GM21717 (cell line): Measurements from ENCODE around the gene MEN1.

Experiments
- ATAC-seq: cut with Tn5 transposase; IDR thresholded peaks from one replicate; pipeline ENCODE4 v1.9.1; 2021; ENCODE audit warnings: mild to moderate bottlenecking, moderate library complexity; ENCODE audit not compliant: unreplicated experiment

Gene MEN1

DNA sequence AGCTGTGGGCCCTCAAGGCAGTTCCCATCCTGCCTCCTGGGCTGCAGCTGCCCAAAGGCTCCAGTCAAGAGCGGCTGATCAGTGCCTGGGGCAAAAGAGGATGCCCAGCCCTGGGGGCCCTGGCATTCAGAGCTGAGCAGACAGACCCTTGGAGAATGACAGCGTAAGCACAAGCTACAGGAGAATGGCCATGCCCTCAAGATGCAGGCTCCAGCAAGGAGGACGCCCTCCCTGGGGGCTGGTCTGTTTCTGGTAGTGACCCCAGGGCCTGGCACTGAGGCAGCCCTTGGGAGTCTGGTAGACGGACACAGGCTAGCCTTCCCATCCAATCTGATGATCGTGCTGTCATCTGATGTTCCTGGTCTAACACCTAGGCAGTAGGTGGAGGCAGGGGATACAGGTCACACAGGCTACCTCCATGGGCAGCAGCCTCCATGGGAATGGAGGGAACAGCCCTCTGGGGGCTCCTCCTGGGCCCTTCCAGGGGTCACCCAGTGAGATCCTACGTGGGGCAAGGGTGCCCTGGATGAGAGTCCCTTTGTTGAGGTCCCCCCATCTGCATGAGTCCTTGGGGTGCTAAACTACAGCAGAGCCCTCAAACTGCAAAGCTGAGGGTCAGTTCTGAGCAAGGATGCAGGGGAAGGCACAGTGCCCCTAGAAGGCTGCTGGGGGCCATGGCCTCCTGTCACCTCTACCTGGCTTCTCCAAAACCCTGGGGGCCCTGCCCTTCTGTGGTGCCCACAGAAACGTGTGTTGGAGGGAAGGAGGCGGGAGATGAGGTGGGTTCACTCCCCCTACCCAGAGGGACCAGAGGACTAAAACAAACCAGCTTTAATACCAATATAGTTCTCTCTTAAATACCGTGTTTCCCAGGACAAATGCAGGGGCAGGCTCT is 21.8 kb downstream of the MEN1 start:
- no peak for ATAC-seq

GRCh38 chr11:64787526-64788320 is 22.6 kb downstream of the MEN1 start:
- ATAC-seq, result no peak

DNA sequence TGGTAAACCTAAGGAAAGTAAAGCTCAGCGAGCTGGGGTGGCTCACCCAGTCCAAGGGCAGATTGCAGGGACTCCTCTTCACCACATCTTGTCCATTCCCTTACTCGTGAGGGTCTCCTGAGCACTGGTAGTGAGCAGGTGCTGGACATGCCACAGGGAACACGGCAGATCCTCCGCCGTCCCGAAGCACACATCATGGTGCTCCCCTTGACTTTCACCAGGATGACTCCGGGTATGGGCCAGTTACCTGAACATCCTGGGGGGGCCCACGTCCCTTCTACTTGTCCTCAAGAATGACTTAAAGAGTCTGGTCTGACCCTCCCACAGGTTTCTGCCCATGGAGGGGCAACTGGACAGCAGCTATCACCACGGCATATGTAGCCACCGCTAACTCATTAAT is 24.0 kb downstream of the MEN1 start:
- ATAC-seq, result no peak

DNA sequence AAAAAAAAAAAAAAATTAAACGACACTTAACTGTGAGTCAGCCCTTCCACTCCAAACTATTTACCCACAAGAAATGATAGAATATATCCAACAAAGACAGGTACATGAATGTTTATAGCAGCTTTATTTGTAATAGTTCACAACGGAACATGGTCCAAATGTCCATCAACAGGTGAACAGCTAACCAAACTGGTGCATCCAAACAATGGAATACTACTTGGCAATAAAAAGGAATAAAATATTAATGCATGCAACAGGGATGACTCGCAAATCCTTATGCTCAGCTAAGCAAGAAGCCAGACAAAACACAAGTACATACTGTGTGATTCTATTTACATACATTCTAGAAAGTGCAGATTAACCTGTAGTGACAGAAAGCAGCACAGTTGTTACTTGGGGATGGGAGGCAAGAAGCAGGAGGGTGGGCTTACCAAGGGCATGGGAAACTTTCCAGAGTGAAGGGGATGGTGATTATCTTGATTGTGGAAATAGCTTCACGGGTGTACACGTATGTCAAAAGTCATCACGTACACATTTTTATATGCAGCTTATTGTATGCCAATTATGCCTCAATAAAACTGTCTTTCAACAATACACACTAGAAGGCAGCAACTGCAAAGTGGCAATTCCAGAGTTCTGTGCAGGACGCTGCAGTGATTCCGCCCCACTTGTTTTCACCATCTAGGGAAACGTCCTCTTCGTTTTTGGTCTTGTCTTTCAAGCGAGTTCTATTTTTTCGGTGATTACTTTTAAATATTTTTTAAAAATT is 25.4 kb downstream of the MEN1 start:
- no peak for ATAC-seq

- ATAC-seq, result peak; percentile 70
Observed at GRCh38 chr11:64778473-64779298, 31.7 kb downstream of the MEN1 start, which contains the start of gene SF1. SF1 (minus strand) TSS chr11:64778542; CDS start chr11:64778392, 150 bp downstream.

DNA sequence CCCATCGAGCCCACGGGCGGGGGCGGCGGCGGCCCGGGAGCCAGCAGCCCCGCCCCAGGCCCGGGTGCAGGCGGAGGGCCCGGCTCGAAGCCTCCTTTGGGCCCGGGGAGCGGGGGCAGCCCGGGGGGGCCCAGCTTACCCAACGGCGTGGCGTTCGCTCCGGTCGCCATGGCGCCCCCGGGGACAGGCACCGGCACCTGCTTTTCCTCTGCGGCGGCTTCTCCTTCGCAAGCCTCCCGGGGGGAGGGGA is 32.2 kb downstream of the MEN1 start:
- ATAC-seq, result peak; percentile 13

DNA sequence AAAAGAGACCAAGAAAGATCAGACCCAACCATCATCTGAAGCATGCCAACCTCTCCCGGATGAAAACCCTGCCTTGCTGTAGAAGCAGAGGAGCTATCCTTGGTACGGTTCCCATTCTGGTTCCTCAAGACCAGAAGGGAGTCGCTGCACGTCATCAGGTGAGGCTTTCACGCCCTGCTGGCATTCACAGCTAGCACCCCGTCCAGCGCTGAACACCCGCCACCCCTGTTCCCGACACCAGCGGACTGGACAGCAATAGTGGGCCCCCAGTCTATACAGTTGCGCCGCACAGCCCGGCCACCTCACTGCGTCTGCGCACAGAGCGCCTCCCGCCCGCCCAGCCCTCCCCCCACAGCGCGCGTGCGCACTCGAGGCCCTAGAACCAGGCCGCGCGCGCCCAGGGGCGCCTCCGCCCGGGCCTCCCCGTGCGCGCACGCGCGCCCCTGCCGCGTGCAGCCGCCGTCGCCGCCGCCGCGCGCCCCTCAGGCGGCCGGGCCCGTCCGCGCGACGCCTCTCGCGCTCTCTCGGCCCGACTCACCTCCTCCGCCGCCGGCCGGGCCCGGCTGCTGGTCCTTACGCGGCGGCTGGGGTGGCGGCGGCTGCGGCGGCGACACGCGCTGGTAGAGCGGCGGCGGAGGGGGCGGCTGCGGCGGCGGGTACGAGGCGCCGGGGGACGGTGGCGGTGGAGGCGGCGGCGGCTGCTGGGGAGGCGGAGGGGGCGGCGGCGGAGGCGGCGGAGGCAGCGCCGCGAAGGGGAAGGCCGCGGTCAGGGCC is 32.7 kb downstream of the MEN1 start:
- peak; percentile 23 for ATAC-seq

DNA sequence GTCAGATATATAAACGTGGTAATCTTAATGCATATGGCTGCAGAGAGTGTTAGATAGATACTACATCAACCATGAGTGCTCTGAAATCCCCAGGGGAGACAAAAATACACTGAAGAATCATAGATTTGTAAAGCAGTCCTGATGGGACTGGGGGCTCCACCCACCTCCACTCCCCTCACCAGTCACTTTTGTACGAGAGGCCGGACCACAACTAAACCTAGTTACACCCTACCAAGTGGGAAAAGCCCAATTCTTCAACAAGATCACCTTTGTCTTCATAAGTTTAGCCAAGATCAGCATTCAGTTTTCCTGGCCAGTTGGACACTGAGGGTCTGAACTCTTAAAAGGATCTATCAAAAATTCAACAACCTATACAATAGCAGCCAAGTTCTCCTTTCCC is 33.5 kb downstream of the MEN1 start:
- no peak for ATAC-seq

- ATAC-seq, result no peak
Observed at GRCh38 chr11:64776425-64776824, 33.9 kb downstream of the MEN1 start.

GRCh38 chr11:64774144-64774543 is 36.2 kb downstream of the MEN1 start:
- ATAC-seq, result no peak

DNA sequence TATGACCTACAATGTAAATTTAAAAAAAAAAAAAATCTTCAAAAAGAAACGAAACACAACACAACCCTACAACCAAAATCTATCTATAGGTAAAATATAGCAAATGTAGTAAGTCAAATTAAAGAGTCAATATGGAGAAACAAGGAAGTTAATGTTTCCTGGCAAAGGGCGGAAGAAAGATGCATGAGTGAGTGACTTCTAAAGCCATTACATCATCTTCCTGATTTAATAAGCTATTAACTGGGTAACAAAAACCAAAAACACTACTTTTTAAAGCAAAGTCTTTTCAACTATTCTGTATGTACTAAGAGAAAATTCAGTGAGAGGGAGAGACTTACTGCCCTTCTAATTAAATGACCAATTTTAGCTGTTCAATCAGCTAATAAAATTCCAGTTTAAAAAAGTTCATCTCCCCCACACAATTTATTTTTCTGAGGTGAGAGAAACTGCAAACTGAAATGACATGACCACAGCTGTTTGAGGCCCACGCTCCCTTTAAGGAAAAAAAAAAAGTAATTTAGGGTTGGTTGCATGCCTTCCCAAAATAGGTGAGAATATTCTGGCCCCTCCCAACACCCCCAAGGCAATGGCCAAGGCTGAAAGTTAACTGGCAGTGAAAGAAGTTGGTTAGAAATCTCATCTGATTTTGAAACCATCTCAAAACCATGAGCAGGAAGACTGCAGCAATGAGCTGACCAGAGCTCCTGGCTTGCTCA is 37.9 kb downstream of the MEN1 start:
- ATAC-seq, result no peak

DNA sequence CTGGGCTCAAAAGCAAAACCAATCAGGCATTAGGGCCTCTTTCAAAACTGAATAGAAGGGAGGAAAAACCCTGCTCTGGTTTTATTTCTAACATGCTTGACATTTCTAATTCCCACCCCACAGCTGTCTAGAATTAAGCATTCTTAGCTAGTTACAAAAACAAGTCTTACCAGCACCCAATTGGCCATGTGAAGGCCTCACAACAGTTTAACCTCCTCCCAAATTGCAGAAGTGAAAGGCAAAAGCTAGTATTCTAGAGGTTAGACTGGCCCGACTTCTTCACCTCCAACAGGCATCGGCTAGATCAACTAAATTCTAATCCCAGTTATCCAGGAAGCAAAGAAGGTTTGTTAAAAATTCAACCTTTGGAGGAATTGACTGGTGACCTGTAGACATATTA is 38.5 kb downstream of the MEN1 start:
- ATAC-seq, result no peak

DNA sequence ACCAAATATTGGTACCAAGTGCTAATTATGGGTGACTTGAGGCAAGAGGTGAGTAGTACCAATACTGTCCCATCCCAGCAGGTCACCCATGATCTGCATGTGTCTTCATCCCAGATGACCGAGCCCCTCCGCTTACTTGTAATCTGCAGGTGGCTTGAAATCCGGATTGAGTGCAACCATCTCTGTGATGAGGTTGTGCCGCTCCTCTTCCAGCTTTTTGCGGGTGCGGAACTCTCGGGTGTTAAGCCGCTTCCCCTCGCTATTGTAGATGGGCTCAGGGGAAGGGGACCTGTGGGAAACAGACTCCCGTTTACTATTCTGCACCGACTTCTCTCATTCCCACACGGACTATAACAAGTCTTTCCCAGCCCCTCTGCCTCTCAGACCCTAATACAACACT is 40.2 kb downstream of the MEN1 start:
- ATAC-seq, result no peak

- no peak for ATAC-seq
Observed at GRCh38 chr11:64769283-64769682, 41.1 kb downstream of the MEN1 start.

DNA sequence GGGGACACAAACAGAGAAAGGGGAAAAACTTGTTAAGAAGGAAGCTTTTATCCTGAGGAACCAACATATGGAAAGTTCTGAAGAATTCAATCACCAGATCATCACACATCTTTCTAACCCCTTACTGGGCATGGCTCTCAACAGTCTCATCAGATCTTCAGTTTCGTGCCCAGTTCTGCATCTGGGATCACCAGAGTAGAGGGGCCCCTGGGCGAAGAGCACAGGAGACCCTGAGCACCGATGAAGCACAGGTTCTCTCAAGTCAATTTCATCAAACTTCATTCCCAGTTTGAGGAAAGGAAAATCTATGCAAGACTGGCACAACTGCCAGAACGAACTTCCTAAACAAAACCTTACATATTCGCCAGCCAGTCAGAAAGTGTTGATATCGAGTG is 42.1 kb downstream of the MEN1 start:
- no peak for ATAC-seq

DNA sequence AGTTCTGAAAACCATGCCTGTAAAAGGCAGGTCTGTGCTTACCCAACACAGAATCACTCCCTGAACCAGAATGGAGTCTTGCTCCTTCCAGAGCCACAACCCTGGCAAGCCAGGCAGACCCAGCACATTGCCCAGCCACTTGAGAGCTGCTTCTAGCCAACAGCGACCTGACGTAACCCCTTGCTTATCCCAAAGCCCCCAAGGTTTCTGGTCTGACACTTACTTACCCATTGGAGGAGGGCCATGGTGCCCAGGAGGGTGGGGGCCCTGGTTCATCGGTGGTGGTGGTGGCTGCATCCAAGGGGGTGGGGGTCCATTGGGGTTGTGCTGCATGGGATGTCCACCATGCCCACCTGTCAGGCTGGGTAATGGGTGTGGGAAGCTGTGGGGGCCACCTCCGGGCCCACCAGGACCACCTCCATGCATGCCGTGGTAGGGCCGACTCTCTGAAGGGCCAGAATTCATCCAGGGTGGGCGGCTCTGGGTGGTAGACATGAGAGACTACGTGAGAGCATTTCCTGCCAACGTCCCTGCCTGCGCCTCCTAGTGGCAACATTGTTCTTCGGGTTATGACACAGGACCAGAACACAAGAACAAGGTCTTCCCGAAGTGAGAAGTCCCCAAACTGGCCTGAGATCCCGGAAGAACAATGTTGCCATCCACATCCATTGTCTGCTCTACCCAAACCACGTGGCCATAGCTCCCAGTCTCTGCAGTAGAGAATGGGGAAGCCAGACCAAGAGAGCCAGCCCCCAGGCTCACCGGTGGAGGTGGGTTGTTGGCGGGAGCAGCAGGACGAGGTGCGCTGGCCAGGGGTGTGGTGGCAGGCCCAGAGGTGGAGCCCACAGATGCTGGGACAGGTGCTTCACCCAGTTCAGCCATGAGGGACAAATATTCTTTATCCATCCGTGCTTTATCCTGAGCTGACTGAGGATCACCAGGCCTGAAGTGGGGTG is 42.7 kb downstream of the MEN1 start:
- no peak for ATAC-seq

DNA sequence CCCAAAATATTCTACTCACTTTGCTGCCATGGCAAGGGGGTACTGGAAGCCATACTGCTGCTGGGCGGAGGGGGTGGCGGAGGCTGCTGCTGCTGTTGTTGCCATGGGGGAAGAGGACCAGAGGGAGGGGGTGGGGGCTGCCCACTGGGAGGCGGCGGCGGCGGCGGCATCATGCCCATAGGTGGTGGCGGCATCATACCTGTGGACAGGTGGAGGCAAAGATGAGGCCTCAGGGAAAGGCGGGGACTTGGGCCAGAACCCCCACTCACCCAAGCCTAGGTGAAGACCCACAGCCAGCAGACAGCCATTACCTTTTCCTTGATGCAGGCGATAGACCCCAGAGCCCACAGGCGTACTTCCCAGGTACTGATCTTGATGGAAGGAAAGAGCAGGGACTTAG is 43.5 kb downstream of the MEN1 start:
- ATAC-seq, result no peak
